Measurements from ENCODE around the gene BMI1. TPM values are rescaled to one million over a fixed set of nuclear protein-coding genes. Genes with fewer than 3 reads are reported as not detected.
"Not testable (repeated sequence)": the region's sequence is repeated elsewhere in the genome, so short reads cannot be mapped to it uniquely, and the experiment has no call there.

The BMI1 gene
- total RNA-seq, 2 donors from 2014 or later = 55.9 to 79.4 TPM

- no peak for DNase-seq (ENCODE audit: low spot score)
- no peak overlapping the region for H3K4me3 ChIP-seq
- TF ChIP-seq, protein P1, sequence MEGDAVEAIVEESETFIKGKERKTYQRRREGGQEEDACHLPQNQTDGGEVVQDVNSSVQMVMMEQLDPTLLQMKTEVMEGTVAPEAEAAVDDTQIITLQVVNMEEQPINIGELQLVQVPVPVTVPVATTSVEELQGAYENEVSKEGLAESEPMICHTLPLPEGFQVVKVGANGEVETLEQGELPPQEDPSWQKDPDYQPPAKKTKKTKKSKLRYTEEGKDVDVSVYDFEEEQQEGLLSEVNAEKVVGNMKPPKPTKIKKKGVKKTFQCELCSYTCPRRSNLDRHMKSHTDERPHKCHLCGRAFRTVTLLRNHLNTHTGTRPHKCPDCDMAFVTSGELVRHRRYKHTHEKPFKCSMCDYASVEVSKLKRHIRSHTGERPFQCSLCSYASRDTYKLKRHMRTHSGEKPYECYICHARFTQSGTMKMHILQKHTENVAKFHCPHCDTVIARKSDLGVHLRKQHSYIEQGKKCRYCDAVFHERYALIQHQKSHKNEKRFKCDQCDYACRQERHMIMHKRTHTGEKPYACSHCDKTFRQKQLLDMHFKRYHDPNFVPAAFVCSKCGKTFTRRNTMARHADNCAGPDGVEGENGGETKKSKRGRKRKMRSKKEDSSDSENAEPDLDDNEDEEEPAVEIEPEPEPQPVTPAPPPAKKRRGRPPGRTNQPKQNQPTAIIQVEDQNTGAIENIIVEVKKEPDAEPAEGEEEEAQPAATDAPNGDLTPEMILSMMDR (IDR thresholded peaks at IDR 0.05) = no peak
Measured at GRCh38 chr10:22349755-22350154, 28.9 kb downstream of the BMI1 start.

GRCh38 chr10:22351131-22351703, 30.3 kb downstream of the BMI1 start:
- Histone ChIP-seq H3K9me3 (no peaks in the 10 kb centered on the region), H3K4me1 (ENCODE audit: control insufficient read depth in 1 of 2, low read depth in 2 of 2) (no peaks in the 10 kb centered on the region), H3K4me3 (no peak overlapping the region), H3K27me3 (replicated peaks; ENCODE audit: insufficient read depth) (peaks cover 4% of the 10 kb centered on the region), H3K27ac (no peak overlapping the region), H3K36me3 (no peaks in the 10 kb centered on the region)
- no peak for DNase-seq (ENCODE audit: low spot score)
- TF ChIP-seq, protein P1 (IDR thresholded peaks at IDR 0.05) = no peak
- no peak for ATAC-seq (ENCODE audit: insufficient number of reproducible peaks, low FRiP score, low read depth)

More at GRCh38 chr10:22349755-22350154, 28.9 kb downstream of the BMI1 start:
- Histone ChIP-seq H3K4me1 (ENCODE audit: control insufficient read depth in 1 of 2, low read depth in 2 of 2) (no peaks in the 10 kb centered on the region), H3K9me3 (no peaks in the 10 kb centered on the region), H3K27ac (no peak overlapping the region), H3K27me3 (replicated peaks; ENCODE audit: insufficient read depth) (peaks cover 19% of the 10 kb centered on the region), H3K36me3 (no peaks in the 10 kb centered on the region)
- no peak for ATAC-seq (ENCODE audit: insufficient number of reproducible peaks, low FRiP score, low read depth)

GRCh38 chr10:22356324-22356873, 35.5 kb downstream of the BMI1 start:
- Histone ChIP-seq H3K27me3 (replicated peaks; ENCODE audit: insufficient read depth) (no peaks in the 10 kb centered on the region), H3K4me3 (no peak overlapping the region), H3K4me1 (ENCODE audit: control insufficient read depth in 1 of 2, low read depth in 2 of 2) (no peaks in the 10 kb centered on the region), H3K9me3 (no peaks in the 10 kb centered on the region), H3K27ac (no peak overlapping the region), H3K36me3 (no peaks in the 10 kb centered on the region)
- DNase-seq (ENCODE audit: low spot score) (no peak), ATAC-seq (ENCODE audit: insufficient number of reproducible peaks, low FRiP score, low read depth) (no peak)
- TF ChIP-seq, protein P1 (IDR thresholded peaks at IDR 0.05) = no peak

DNA sequence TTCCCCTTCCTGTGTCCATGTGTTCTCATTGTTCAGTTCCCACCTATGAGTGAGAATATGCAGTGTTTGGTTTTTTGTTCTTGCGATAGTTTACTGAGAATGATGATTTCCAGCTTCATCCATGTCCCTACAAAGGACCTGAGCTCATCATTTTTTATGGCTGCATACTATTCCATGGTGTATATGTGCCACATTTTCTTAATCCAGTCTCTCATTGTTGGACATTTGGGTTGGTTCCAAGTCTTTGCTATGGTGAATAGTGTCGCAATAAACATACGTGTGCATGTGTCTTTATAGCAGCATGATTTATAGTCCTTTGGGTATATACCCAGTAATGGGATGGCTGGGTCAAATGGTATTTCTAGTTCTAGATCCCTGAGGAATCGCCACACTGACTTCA, 36.9 kb downstream of the BMI1 start:
- H3K4me3 ChIP-seq; H3K36me3 ChIP-seq; H3K27me3 ChIP-seq (replicated peaks; ENCODE audit: insufficient read depth); H3K4me1 ChIP-seq (ENCODE audit: control insufficient read depth in 1 of 2, low read depth in 2 of 2); DNase-seq (ENCODE audit: low spot score); H3K9me3 ChIP-seq; H3K27ac ChIP-seq; ATAC-seq (ENCODE audit: insufficient number of reproducible peaks, low FRiP score, low read depth): not testable (repeated sequence)

DNA sequence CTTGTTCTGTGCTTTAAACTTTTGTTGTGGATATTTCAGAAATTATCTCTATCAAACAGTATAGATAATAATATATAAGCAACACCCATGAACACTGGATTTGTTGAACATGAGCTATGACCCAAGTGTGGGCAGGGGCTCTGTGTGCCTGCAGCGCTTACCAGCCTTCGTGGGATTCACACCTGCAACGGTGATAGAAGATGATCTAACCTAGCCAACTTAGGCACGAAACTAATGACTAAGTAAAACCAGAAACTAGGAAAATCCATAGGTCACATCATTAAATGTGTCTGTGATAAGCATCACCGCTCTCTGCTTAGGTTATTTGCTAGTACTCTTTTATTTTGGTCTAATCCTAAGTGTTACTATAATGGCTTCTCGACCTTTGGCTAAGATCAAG, 42.4 kb downstream of the BMI1 start:
- Histone ChIP-seq H3K4me1 (ENCODE audit: control insufficient read depth in 1 of 2, low read depth in 2 of 2) (no peaks in the 10 kb centered on the region), H3K27ac (no peak overlapping the region), H3K36me3 (no peaks in the 10 kb centered on the region), H3K4me3 (no peak overlapping the region), H3K9me3 (no peaks in the 10 kb centered on the region), H3K27me3 (replicated peaks; ENCODE audit: insufficient read depth) (no peaks in the 10 kb centered on the region)
- ATAC-seq (ENCODE audit: insufficient number of reproducible peaks, low FRiP score, low read depth) = no peak
- TF ChIP-seq, protein P1 (IDR thresholded peaks at IDR 0.05) = no peak
- DNase-seq (ENCODE audit: low spot score) = no peak

Measured in thoracic aorta (tissue), 2 donors.